Prostate gland (tissue), 2 donors: ENCODE measurements around the gene ELMO1. TPM values are rescaled to one million over a fixed set of nuclear protein-coding genes. Genes with fewer than 3 reads are reported as not detected.

ENCODE experiments used
- DNase-seq: peaks from one replicate; pipeline ENCODE4 v3.0.0-alpha.2; 2019; ENCODE audit warnings: low spot score
- H3K27ac ChIP-seq, 2 donors: fragments of 200-600 bp; sonication (generic); 2 replicates each; pipeline ENCODE4 v1.5.1; 2017 to 2019
- H3K27me3 ChIP-seq: fragments of 200-600 bp; sonication (generic); replicated peaks from 2 replicates; pipeline ENCODE4 v1.5.1; 2019; ENCODE audit not compliant: insufficient read depth
- H3K36me3 ChIP-seq, 2 donors: fragments of 200-600 bp; sonication (generic); 1 replicate in 1 of 2; 2 replicates in 1 of 2; pipeline versions ENCODE4 v1.5.1 to v1.8.1; 2017 to 2019
- H3K4me1 ChIP-seq: fragments of 200-600 bp; sonication (generic); replicated peaks from 2 replicates; pipeline ENCODE4 v1.5.1; 2019
- H3K4me3 ChIP-seq, 2 donors: fragments of 200-600 bp; sonication (generic); 2 replicates each; pipeline ENCODE4 v1.5.1; 2017 to 2019
- H3K9me3 ChIP-seq: fragments of 200-600 bp; sonication (generic); 2 replicates; pipeline ENCODE4 v1.5.1; 2017
- POLR2A ChIP-seq: fragments of 450-650 bp; IDR thresholded peaks from one replicate; pipeline ENCODE4 v1.6.1; 2016; ENCODE audit warnings: antibody characterized with exemption, mild to moderate bottlenecking
- POLR2AphosphoS5 ChIP-seq: sonication (generic); formaldehyde crosslinking; IDR thresholded peaks from one replicate; pipeline ENCODE4 v1.6.1; 2017; ENCODE audit warnings: antibody characterized with exemption
- WGBS: methylation state at CpG from one replicate; pipeline ENCODE4 v1.1.5; 2018; 5-methylcytosine and 5-hydroxymethylcytosine counted together
- intact Hi-C: fragments of 100-400 bp; cut with DNase I; formaldehyde crosslinking; loops from one replicate; pipeline ENCODE4 v1.14.2; 2022
- total RNA-seq, 2 donors: library from RNA; depleted of rRNA; stranded (reverse); fragments of >200 nt; gene quantifications; one replicate each; pipeline ENCODE4 v1.1.0, GENCODE V29; 2016
- TF ChIP-seq, protein P1 (sequence below), 4 experiments: fragments of 200-600 bp in 2 of 4; fragments of 450-650 bp in 2 of 4; sonication (generic) in 2 of 4; IDR thresholded peaks; 1 replicate in 3 of 4; 2 replicates in 1 of 4; pipeline ENCODE4 v1.5.1; 2016 to 2019; ENCODE audit warnings: antibody characterized with exemption in 4 of 4, mild to moderate bottlenecking in 2 of 4, moderate library complexity in 2 of 4

ELMO1 gene
- total RNA-seq, 2 donors from 2014 or later: 6.7 to 19.3 TPM

DNA sequence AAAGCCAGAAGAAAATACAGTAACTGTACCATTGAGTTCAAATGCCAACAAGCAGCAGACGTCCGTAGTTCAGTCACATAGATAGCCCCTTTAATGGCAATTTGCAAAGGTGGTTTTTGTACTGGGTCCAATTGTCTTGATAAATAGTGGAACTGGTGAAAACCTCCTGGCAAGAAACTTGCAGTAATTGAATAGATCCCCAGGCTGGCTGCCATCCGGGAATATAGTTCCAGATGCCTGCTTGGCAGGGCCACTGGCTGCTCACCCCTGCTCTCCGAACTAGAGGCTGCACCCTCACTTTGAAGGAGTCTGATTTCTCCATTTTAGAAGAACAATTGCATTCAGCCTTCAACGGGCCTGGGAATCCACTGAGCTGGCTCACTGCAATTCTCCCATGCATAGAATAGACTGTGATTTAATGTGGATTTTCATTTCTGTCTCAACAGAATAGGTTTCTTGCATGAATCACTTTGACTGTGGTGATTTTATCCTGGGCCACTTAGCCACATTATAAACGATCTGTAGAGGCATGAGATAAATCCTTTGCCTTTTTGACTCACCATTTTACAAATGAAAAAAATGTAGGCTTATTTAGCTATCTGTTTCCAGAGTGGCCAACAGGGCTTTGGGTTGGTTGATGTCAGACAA, 35.9 kb upstream of the ELMO1 start:
- no peaks in the 10 kb centered on the region for H3K4me1 ChIP-seq
- no peaks in the 10 kb centered on the region for H3K36me3 ChIP-seq
- no peak overlapping the region for H3K4me3 ChIP-seq
- H3K27ac ChIP-seq: no peak overlapping the region
- 50% methylated on average over 6 of the region's 6 CpGs for WGBS
- intact Hi-C loops: no loop called here
- no peaks in the 10 kb centered on the region for H3K9me3 ChIP-seq
- no peak for TF ChIP-seq POLR2A
- no peak for TF ChIP-seq POLR2AphosphoS5
- TF ChIP-seq, protein P1, sequence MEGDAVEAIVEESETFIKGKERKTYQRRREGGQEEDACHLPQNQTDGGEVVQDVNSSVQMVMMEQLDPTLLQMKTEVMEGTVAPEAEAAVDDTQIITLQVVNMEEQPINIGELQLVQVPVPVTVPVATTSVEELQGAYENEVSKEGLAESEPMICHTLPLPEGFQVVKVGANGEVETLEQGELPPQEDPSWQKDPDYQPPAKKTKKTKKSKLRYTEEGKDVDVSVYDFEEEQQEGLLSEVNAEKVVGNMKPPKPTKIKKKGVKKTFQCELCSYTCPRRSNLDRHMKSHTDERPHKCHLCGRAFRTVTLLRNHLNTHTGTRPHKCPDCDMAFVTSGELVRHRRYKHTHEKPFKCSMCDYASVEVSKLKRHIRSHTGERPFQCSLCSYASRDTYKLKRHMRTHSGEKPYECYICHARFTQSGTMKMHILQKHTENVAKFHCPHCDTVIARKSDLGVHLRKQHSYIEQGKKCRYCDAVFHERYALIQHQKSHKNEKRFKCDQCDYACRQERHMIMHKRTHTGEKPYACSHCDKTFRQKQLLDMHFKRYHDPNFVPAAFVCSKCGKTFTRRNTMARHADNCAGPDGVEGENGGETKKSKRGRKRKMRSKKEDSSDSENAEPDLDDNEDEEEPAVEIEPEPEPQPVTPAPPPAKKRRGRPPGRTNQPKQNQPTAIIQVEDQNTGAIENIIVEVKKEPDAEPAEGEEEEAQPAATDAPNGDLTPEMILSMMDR (IDR thresholded peaks at IDR 0.05): no peak
- no peak for DNase-seq
- no peaks in the 10 kb centered on the region for H3K27me3 ChIP-seq

DNA sequence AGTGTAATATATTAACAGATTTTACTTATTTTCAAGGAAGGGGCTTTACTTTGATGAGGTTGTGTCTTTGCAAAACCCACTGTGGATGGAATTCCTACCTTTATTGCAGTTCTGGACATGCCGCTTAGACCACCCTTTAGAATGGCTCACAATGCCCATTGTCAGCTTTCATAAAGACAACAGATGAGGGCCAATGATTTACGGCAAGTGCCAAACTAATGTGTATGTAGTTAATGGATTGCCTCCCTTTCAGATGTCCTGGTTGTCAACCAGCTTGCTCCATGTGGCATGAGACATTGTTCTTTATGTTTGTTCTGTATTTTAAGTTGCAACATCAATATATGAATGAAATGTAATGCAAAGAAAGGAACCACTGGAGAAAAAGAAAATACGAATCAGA, 35.0 kb upstream of the ELMO1 start:
- H3K4me1 ChIP-seq: no peaks in the 10 kb centered on the region
- no peaks in the 10 kb centered on the region for H3K36me3 ChIP-seq
- H3K9me3 ChIP-seq: no peaks in the 10 kb centered on the region
- TF ChIP-seq POLR2A (no peak), POLR2AphosphoS5 (no peak)
- TF ChIP-seq, protein P1 (IDR thresholded peaks at IDR 0.05): no peak
- H3K4me3 ChIP-seq: no peak overlapping the region
- no peak for DNase-seq
- no peak overlapping the region for H3K27ac ChIP-seq
- 88% methylated on average over 3 of the region's 3 CpGs for WGBS
- intact Hi-C loops: no loop called here
- no peaks in the 10 kb centered on the region for H3K27me3 ChIP-seq

DNA sequence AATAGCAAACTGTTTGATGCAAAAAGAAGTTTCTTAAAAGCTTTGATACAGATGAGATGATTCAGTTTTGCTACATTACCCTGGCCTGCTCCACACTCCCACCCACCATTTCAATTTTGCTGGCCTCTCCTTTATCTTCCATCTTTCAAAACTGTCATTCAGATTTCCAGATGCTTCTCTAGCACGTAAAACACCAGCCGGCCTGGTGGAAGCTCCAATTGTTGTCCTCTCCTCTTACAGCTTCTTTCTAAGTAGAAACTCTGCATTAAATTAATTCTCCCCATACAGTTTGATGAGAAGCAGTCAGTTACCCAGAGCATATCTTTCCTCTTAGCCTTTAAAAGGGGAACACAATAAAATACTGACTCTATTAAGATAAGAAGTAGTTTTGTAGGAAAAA, 34.3 kb upstream of the ELMO1 start:
- intact Hi-C loops: no loop called here
- TF ChIP-seq POLR2A: no peak
- TF ChIP-seq POLR2AphosphoS5: no peak
- TF ChIP-seq, protein P1 (IDR thresholded peaks at IDR 0.05): no peak
- 84% methylated on average over 2 of the region's 2 CpGs for WGBS

DNA sequence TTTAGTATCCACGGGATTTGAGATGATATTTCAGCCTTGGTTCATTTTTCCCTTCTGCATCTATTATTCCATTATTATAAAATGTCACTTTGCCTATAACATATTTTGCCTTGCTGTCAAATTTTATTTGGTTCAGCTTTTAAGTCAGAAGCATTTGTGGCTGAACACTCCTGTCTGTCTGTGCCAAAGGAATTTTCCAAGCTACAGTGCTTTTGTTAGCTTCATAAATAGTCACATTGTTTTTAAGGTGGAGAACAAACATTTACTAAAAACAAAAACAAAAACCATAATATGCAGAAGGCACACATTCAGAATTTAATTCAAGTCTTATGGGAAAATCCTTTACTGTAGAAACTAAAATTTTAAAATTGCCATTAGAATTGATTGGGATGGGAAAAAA, 33.8 kb upstream of the ELMO1 start:
- Histone ChIP-seq H3K27ac (no peak overlapping the region), H3K9me3 (no peaks in the 10 kb centered on the region), H3K4me1 (no peaks in the 10 kb centered on the region), H3K36me3 (no peaks in the 10 kb centered on the region), H3K4me3 (no peak overlapping the region), H3K27me3 (no peaks in the 10 kb centered on the region)
- TF ChIP-seq POLR2AphosphoS5 (no peak), POLR2A (no peak)
- TF ChIP-seq, protein P1 (IDR thresholded peaks at IDR 0.05): no peak
- no peak for DNase-seq
- 26% methylated on average over 1 of the region's 1 CpG for WGBS
- intact Hi-C loops: no loop called here

More for the DNA sequence above, 34.3 kb upstream of the ELMO1 start:
- Histone ChIP-seq H3K4me3 (no peak overlapping the region), H3K27me3 (no peaks in the 10 kb centered on the region), H3K9me3 (no peaks in the 10 kb centered on the region), H3K4me1 (no peaks in the 10 kb centered on the region), H3K27ac (no peak overlapping the region), H3K36me3 (no peaks in the 10 kb centered on the region)
- DNase-seq: no peak

DNA sequence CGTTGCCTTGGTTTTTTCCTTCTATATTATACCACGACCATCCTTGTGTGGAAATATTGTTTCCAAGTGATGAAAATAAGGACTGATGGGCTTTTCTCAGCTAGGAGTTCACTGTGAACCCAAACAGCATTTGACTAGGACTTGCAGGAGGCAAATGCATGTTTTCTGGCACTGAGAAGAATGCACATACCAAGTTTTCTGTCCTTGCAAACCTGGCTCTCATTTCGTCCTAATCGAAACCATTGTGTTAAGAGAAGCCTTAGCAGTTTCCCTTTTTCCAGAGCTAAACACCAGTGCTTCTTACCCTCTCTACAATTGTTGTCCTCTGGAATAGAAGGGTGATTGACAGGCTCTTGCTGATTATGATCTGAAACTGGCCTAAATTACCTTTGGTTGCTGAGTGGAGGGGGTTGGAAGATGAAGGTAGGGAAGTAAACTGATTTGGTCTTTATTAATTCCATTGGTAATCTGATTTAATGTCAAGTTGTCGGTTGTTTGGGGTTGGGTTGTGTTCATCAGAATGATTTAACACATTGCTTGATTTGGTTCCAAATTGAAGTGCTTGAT, 33.1 kb upstream of the ELMO1 start:
- Histone ChIP-seq H3K27me3 (no peaks in the 10 kb centered on the region), H3K4me1 (no peaks in the 10 kb centered on the region), H3K9me3 (no peaks in the 10 kb centered on the region), H3K36me3 (no peaks in the 10 kb centered on the region), H3K27ac (no peak overlapping the region), H3K4me3 (no peak overlapping the region)
- no peak for DNase-seq
- TF ChIP-seq POLR2A (no peak), POLR2AphosphoS5 (no peak)
- TF ChIP-seq, protein P1 (IDR thresholded peaks at IDR 0.05): no peak
- intact Hi-C loops: no loop called here
- WGBS: 79% methylated on average over 5 of the region's 5 CpGs
